ENCODE results near the gene KCTD18.

KCTD18 gene

GRCh38 chr2:200509612-200510433 lies at the start of gene KCTD18:
Gene KCTD18, minus strand, starts transcription at chr2:200510068. Its CDS starts 3,052 bp downstream, at chr2:200507016.
- no peaks in the 10 kb centered on the region for H3K9me3 ChIP-seq (ENCODE audit: control insufficient read depth, low read length)
- peak within 1 kb of the TSS; percentile 86 for H3K9ac ChIP-seq (ENCODE audit: low read length)
- peaks cover 20% of the 10 kb centered on the region for H3K27me3 ChIP-seq (ENCODE audit: control insufficient read depth, insufficient read depth, low read length)
- peak within 1 kb of the TSS; percentile 87 for H3K4me3 ChIP-seq (ENCODE audit: low read length)
- no peaks in the 10 kb centered on the region for H3K36me3 ChIP-seq (ENCODE audit: control insufficient read depth, insufficient read depth, low read length)
- peaks cover 8% of the 10 kb centered on the region for H3K4me1 ChIP-seq (ENCODE audit: control insufficient read depth, insufficient read depth, low read length)

- H3K9me3 ChIP-seq (ENCODE audit: control insufficient read depth, low read length) = no peaks in the 10 kb centered on the region
- H3K4me1 ChIP-seq (ENCODE audit: control insufficient read depth, insufficient read depth, low read length) = no peaks in the 10 kb centered on the region
- no peaks in the 10 kb centered on the region for H3K27me3 ChIP-seq (ENCODE audit: control insufficient read depth, insufficient read depth, low read length)
- no peak overlapping the region for H3K9ac ChIP-seq (ENCODE audit: low read length)
- H3K4me3 ChIP-seq (ENCODE audit: low read length) = no peak overlapping the region
- no peaks in the 10 kb centered on the region for H3K36me3 ChIP-seq (ENCODE audit: control insufficient read depth, insufficient read depth, low read length)
These were observed 30.9 kb upstream of the KCTD18 start for GRCh38 chr2:200540793-200541192.

- no peaks in the 10 kb centered on the region for H3K4me1 ChIP-seq (ENCODE audit: control insufficient read depth, insufficient read depth, low read length)
- H3K9ac ChIP-seq (ENCODE audit: low read length) = no peak overlapping the region
- H3K36me3 ChIP-seq (ENCODE audit: control insufficient read depth, insufficient read depth, low read length) = no peaks in the 10 kb centered on the region
- H3K4me3 ChIP-seq (ENCODE audit: low read length) = no peak overlapping the region
- no peaks in the 10 kb centered on the region for H3K27me3 ChIP-seq (ENCODE audit: control insufficient read depth, insufficient read depth, low read length)
- H3K9me3 ChIP-seq (ENCODE audit: control insufficient read depth, low read length) = no peaks in the 10 kb centered on the region
These were observed 28.3 kb upstream of the KCTD18 start for GRCh38 chr2:200538139-200538538.

GRCh38 chr2:200534572-200534971 lies 24.7 kb upstream of the KCTD18 start:
- Histone ChIP-seq H3K4me1 (ENCODE audit: control insufficient read depth, insufficient read depth, low read length) (no peaks in the 10 kb centered on the region), H3K9ac (ENCODE audit: low read length) (no peak overlapping the region), H3K36me3 (ENCODE audit: control insufficient read depth, insufficient read depth, low read length) (no peaks in the 10 kb centered on the region), H3K9me3 (ENCODE audit: control insufficient read depth, low read length) (no peaks in the 10 kb centered on the region), H3K27me3 (ENCODE audit: control insufficient read depth, insufficient read depth, low read length) (no peaks in the 10 kb centered on the region), H3K4me3 (ENCODE audit: low read length) (no peak overlapping the region)

- Histone ChIP-seq H3K4me3 (ENCODE audit: low read length) (no peak overlapping the region), H3K9me3 (ENCODE audit: control insufficient read depth, low read length) (no peaks in the 10 kb centered on the region), H3K4me1 (ENCODE audit: control insufficient read depth, insufficient read depth, low read length) (no peaks in the 10 kb centered on the region), H3K36me3 (ENCODE audit: control insufficient read depth, insufficient read depth, low read length) (no peaks in the 10 kb centered on the region), H3K27me3 (ENCODE audit: control insufficient read depth, insufficient read depth, low read length) (no peaks in the 10 kb centered on the region), H3K9ac (ENCODE audit: low read length) (no peak overlapping the region)
These were observed 23.9 kb upstream of the KCTD18 start for GRCh38 chr2:200533754-200534153.

GRCh38 chr2:200528228-200528627 lies 18.4 kb upstream of the KCTD18 start:
- Histone ChIP-seq H3K9ac (ENCODE audit: low read length) (no peak overlapping the region), H3K27me3 (ENCODE audit: control insufficient read depth, insufficient read depth, low read length) (peaks cover 4% of the 10 kb centered on the region), H3K4me3 (ENCODE audit: low read length) (no peak overlapping the region), H3K36me3 (ENCODE audit: control insufficient read depth, insufficient read depth, low read length) (no peaks in the 10 kb centered on the region), H3K4me1 (ENCODE audit: control insufficient read depth, insufficient read depth, low read length) (peaks cover 7% of the 10 kb centered on the region), H3K9me3 (ENCODE audit: control insufficient read depth, low read length) (no peaks in the 10 kb centered on the region)

- Histone ChIP-seq H3K36me3 (ENCODE audit: control insufficient read depth, insufficient read depth, low read length) (no peaks in the 10 kb centered on the region), H3K4me1 (ENCODE audit: control insufficient read depth, insufficient read depth, low read length) (peaks cover 7% of the 10 kb centered on the region), H3K4me3 (ENCODE audit: low read length) (peak within 1 kb of the TSS; percentile 90), H3K27me3 (ENCODE audit: control insufficient read depth, insufficient read depth, low read length) (peaks cover 21% of the 10 kb centered on the region), H3K9ac (ENCODE audit: low read length) (peak within 1 kb of the TSS; percentile 59), H3K9me3 (ENCODE audit: control insufficient read depth, low read length) (no peaks in the 10 kb centered on the region)
These were observed 16.2 kb upstream of the KCTD18 start, which contains the start of gene SGO2 for GRCh38 chr2:200525882-200526651. Gene SGO2, plus strand, starts transcription at chr2:200526207. Its CDS starts 6,769 bp downstream, at chr2:200532976.

GRCh38 chr2:200525551-200525881 lies 15.6 kb upstream of the KCTD18 start:
- H3K36me3 ChIP-seq (ENCODE audit: control insufficient read depth, insufficient read depth, low read length) = no peaks in the 10 kb centered on the region
- H3K27me3 ChIP-seq (ENCODE audit: control insufficient read depth, insufficient read depth, low read length) = peaks cover 21% of the 10 kb centered on the region
- H3K4me1 ChIP-seq (ENCODE audit: control insufficient read depth, insufficient read depth, low read length) = peaks cover 7% of the 10 kb centered on the region
- no peaks in the 10 kb centered on the region for H3K9me3 ChIP-seq (ENCODE audit: control insufficient read depth, low read length)
- peak overlapping the region; percentile 59 for H3K9ac ChIP-seq (ENCODE audit: low read length)
- peak overlapping the region; percentile 90 for H3K4me3 ChIP-seq (ENCODE audit: low read length)

- Histone ChIP-seq H3K9ac (ENCODE audit: low read length) (no peak overlapping the region), H3K36me3 (ENCODE audit: control insufficient read depth, insufficient read depth, low read length) (no peaks in the 10 kb centered on the region), H3K4me1 (ENCODE audit: control insufficient read depth, insufficient read depth, low read length) (peaks cover 7% of the 10 kb centered on the region), H3K27me3 (ENCODE audit: control insufficient read depth, insufficient read depth, low read length) (peaks cover 21% of the 10 kb centered on the region), H3K9me3 (ENCODE audit: control insufficient read depth, low read length) (no peaks in the 10 kb centered on the region), H3K4me3 (ENCODE audit: low read length) (peak overlapping the region; percentile 90)
These were observed 15.2 kb upstream of the KCTD18 start for GRCh38 chr2:200525066-200525465.

GRCh38 chr2:200523604-200524003 lies 13.7 kb upstream of the KCTD18 start:
- peaks cover 21% of the 10 kb centered on the region for H3K27me3 ChIP-seq (ENCODE audit: control insufficient read depth, insufficient read depth, low read length)
- peaks cover 7% of the 10 kb centered on the region for H3K4me1 ChIP-seq (ENCODE audit: control insufficient read depth, insufficient read depth, low read length)
- H3K9me3 ChIP-seq (ENCODE audit: control insufficient read depth, low read length) = no peaks in the 10 kb centered on the region
- H3K36me3 ChIP-seq (ENCODE audit: control insufficient read depth, insufficient read depth, low read length) = no peaks in the 10 kb centered on the region
- no peak overlapping the region for H3K4me3 ChIP-seq (ENCODE audit: low read length)
- no peak overlapping the region for H3K9ac ChIP-seq (ENCODE audit: low read length)

- Histone ChIP-seq H3K36me3 (ENCODE audit: control insufficient read depth, insufficient read depth, low read length) (no peaks in the 10 kb centered on the region), H3K27me3 (ENCODE audit: control insufficient read depth, insufficient read depth, low read length) (peaks cover 21% of the 10 kb centered on the region), H3K9ac (ENCODE audit: low read length) (no peak overlapping the region), H3K9me3 (ENCODE audit: control insufficient read depth, low read length) (no peaks in the 10 kb centered on the region), H3K4me1 (ENCODE audit: control insufficient read depth, insufficient read depth, low read length) (peaks cover 7% of the 10 kb centered on the region), H3K4me3 (ENCODE audit: low read length) (no peak overlapping the region)
These were observed 13.3 kb upstream of the KCTD18 start for GRCh38 chr2:200523158-200523557.

GRCh38 chr2:200515155-200515554 lies 5.3 kb upstream of the KCTD18 start:
- Histone ChIP-seq H3K9me3 (ENCODE audit: control insufficient read depth, low read length) (peaks cover 4% of the 10 kb centered on the region), H3K4me3 (ENCODE audit: low read length) (no peak overlapping the region), H3K27me3 (ENCODE audit: control insufficient read depth, insufficient read depth, low read length) (peaks cover 20% of the 10 kb centered on the region), H3K4me1 (ENCODE audit: control insufficient read depth, insufficient read depth, low read length) (no peaks in the 10 kb centered on the region), H3K36me3 (ENCODE audit: control insufficient read depth, insufficient read depth, low read length) (no peaks in the 10 kb centered on the region), H3K9ac (ENCODE audit: low read length) (no peak overlapping the region)

Data from mucosa of stomach (tissue), 1 donor.